Vein endothelial cell (primary cell): ENCODE results near the gene SLC25A30. TPM values are rescaled to one million over a fixed set of nuclear protein-coding genes. Genes with fewer than 3 reads are reported as not detected.

Experiments used
- total RNA-seq: library from RNA; depleted of rRNA; stranded (reverse); fragments of >200 nt; gene quantifications from 2 replicates; pipeline ENCODE4 v1.2.3, GENCODE V29; 2012

The SLC25A30 gene, protein sequence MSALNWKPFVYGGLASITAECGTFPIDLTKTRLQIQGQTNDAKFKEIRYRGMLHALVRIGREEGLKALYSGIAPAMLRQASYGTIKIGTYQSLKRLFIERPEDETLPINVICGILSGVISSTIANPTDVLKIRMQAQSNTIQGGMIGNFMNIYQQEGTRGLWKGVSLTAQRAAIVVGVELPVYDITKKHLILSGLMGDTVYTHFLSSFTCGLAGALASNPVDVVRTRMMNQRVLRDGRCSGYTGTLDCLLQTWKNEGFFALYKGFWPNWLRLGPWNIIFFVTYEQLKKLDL
- total RNA-seq, result 14.4 and 24.1 TPM in 2 replicates

DNA sequence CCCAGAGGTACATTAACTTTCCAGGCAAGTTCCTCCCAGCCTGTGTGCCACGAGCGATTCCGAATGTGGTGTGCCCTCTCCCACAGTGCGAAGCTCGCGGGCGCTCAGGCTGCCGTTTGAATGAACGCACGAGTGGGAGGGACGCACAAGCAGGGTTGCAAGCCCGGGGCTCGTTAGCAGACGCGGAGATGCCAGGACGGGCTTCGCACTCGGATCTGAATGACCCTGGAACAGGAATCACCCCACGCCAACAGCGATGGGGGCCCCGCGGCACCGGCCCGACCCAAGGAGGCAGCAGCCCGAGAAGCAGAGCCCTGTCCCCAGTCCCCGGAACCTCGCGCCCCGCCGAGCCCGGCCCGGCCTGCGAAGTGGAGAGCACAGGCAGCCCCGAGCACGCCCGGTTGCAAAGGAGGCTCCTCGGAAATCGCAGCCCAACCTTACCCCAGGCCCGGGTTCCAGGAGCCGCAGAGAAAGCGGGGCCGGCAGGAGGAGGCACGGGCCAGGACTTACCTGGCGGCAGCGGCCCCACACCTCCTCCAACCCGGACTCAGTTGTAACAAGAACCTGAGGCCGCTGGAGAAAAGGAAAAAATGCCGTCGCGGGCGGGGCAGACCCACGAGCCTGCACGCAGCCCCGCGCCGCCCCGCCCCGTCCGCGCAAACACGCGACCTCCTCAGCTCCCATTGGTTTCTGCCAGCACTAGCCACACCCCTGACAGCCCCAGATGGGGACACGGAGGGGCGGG, at the start of gene SLC25A30:
TSS of gene SLC25A30 (minus strand) at position 584 of the 745 bp plus-strand sequence. CDS start 6,948 bp downstream, outside the sequence.

DNA sequence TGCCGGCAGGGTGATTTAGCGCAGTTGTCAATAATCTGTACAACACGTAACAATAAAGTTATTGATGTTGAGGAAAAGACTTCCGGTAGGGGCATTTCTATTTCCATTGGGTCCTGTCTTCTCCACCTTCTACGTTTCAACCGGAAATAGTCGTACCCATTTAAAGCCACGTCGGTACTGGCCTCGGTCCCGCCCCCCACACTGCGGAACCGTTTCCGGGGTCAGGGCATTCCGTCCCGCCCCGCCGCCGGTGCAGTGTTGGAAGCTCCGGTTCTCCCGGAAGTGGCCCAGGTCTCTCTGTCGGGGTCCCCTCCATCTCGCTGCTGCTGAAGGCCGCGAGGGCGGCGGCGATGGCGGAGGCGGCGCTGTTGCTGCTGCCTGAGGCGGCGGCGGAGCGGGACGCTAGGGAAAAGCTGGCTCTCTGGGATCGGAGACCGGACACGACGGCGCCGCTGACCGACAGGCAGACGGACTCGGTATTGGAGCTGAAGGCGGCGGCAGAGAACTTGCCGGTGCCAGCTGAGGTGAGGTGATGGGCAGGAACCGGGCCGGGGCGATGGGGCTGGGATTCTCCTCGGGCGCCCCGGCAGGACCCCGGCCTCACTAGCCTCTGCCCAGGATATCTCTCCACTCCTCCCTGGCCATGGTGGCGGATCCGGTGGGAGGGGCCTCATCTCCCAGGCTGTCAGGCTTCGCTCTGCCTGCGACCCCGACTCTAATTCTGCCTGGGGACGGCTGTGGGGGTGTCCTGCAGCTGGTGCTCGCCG, 46.7 kb upstream of the SLC25A30 start, which contains the start of gene COG3:
TSS of gene COG3 (plus strand) at position 253 of the 767 bp plus-strand sequence. CDS start at position 351, 98 bp downstream.

Other genes starting within 250 kb of the SLC25A30 start
- not detected in 2 replicates for gene KCTD4, start 217.3 kb downstream of the SLC25A30 start, total RNA-seq
- gene TPT1, start 77.2 kb downstream of the SLC25A30 start, total RNA-seq, result 2,405 and 2,847 TPM in 2 replicates
- gene COG3, start 46.6 kb upstream of the SLC25A30 start, total RNA-seq, result 29.3 and 30.7 TPM in 2 replicates
- gene ERICH6B, start 197.4 kb upstream of the SLC25A30 start, total RNA-seq, result not detected in 2 replicates